ENCODE data around the gene ACTR8. TPM values are rescaled to one million over a fixed set of nuclear protein-coding genes. Genes with fewer than 3 reads are reported as not detected.

Gene ACTR8
- total RNA-seq, 4 donors from 2014 or later, result 14.0 to 40.0 (median 27.2) TPM

DNA sequence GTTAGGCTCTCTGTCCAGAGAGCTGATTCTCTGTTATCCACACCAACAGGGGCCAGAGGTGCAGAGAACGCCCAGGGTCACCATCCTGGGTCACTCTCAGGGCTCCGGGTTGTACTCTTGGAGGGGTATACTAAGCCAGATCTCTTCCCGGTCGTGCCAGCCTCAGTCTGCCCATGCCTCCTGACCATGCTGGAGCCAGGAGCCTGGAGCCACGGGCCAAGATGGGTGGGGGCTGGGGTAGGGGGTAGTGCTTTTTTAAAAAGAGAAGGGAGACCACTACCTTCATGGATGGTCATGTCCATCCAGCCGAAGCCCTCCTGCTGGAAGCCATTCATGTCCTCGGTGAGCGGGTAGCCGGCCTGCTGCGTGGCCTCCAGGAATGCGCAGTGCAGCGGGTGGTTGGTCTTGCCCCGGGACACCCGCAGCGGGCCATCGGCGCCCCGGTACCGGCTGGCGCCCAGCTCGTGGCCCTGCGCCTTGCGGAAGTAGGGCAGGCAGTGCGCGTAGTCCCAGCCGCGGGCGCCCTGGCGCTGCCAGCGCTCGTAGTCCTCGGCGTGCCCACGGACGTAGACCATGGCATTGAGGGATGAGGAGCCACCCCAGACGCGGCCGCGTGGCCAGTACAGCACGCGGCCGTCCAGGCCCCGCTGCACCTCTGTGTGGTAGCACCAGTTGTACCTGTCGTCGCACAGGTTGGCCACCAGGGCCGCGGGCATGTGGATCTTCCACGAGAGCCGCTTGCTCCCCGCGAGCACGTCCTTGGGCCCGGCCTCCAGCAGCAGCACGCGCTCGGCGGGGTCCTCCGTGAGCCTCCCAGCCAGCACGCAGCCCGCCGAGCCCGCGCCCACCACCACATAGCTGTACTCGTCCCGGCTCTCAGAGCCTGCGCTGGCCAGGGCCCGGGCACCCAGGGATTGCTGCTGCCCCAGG lies 58.7 kb downstream of the ACTR8 start:
- peaks cover 0 to 21% (median 0%) of the 10 kb centered on the region in 3 donors for H3K36me3 ChIP-seq
- H3K9me3 ChIP-seq, result no peaks in the 10 kb centered on the region
- TF ChIP-seq, protein P1, sequence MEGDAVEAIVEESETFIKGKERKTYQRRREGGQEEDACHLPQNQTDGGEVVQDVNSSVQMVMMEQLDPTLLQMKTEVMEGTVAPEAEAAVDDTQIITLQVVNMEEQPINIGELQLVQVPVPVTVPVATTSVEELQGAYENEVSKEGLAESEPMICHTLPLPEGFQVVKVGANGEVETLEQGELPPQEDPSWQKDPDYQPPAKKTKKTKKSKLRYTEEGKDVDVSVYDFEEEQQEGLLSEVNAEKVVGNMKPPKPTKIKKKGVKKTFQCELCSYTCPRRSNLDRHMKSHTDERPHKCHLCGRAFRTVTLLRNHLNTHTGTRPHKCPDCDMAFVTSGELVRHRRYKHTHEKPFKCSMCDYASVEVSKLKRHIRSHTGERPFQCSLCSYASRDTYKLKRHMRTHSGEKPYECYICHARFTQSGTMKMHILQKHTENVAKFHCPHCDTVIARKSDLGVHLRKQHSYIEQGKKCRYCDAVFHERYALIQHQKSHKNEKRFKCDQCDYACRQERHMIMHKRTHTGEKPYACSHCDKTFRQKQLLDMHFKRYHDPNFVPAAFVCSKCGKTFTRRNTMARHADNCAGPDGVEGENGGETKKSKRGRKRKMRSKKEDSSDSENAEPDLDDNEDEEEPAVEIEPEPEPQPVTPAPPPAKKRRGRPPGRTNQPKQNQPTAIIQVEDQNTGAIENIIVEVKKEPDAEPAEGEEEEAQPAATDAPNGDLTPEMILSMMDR (IDR thresholded peaks at IDR 0.05), result no peak
- no peak for TF ChIP-seq EP300 (IDR thresholded peaks at IDR 0.05)
- TF ChIP-seq POLR2A (IDR thresholded peaks at IDR 0.05), result no peak
- WGBS, 2 donors, result 97% methylated on average over 35 to 53 of the region's 67 CpGs
- DNase-seq (ENCODE audit: low spot score in 2 of 2), result no peak
- H3K27me3 ChIP-seq, result no peaks in the 10 kb centered on the region
- H3K27ac ChIP-seq, result no peak overlapping the region
- H3K4me1 ChIP-seq, result no peaks in the 10 kb centered on the region
- H3K4me3 ChIP-seq, result no peak overlapping the region

- H3K4me1 ChIP-seq, result no peaks in the 10 kb centered on the region
- H3K9me3 ChIP-seq, result no peaks in the 10 kb centered on the region
- H3K27me3 ChIP-seq, result no peaks in the 10 kb centered on the region
- no peak for DNase-seq (ENCODE audit: low spot score in 2 of 2)
- no peak for TF ChIP-seq POLR2A (IDR thresholded peaks at IDR 0.05)
- TF ChIP-seq, protein P1 (IDR thresholded peaks at IDR 0.05), result no peak
- TF ChIP-seq EP300 (IDR thresholded peaks at IDR 0.05), result no peak
- H3K4me3 ChIP-seq, result no peak overlapping the region
- no peak overlapping the region for H3K27ac ChIP-seq
- peaks cover 0 to 31% (median 0%) of the 10 kb centered on the region in 3 donors for H3K36me3 ChIP-seq
- 74 to 84% methylated on average over 6 to 14 of the region's 14 CpGs for WGBS, 2 donors
Observed at GRCh38 chr3:53822331-53822741, 59.6 kb downstream of the ACTR8 start.

DNA sequence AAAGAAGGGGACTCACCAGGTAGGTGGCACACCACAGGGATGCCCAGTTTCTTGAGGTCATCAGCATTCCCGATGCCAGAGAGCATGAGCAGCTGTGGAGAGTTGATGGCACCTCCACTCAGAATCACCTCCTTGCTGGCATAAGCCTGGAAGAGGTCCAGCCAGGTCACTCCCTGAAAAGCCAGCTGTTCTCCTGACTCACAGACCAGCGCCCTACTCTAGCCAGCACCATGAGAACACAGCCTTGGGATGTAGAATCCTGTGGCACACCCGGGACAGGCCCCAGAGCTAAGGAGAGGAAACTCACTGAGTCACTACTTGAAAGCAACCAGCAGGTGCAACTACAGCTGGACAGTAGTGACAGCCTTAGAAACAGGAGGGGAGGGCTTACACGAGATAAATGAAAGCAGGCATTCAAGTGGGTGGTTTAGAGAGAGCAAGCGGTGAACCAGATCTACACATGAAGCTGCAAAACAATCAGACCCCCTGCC lies 60.3 kb downstream of the ACTR8 start:
- 44 to 70% methylated on average over 4 to 5 of the region's 5 CpGs for whole genome bisulfite sequencing, 2 donors
- no peak for TF ChIP-seq POLR2A (IDR thresholded peaks at IDR 0.05)
- TF ChIP-seq EP300 (IDR thresholded peaks at IDR 0.05), result no peak
- TF ChIP-seq, protein P1 (IDR thresholded peaks at IDR 0.05), result no peak
- H3K27ac ChIP-seq, result no peak overlapping the region
- peaks cover 0 to 33% (median 0%) of the 10 kb centered on the region in 3 donors for H3K36me3 ChIP-seq
- H3K9me3 ChIP-seq, result no peaks in the 10 kb centered on the region
- H3K4me3 ChIP-seq, result no peak overlapping the region
- no peaks in the 10 kb centered on the region for H3K27me3 ChIP-seq
- H3K4me1 ChIP-seq, result no peaks in the 10 kb centered on the region
- no peak for DNase-seq (ENCODE audit: low spot score in 2 of 2)

- Histone ChIP-seq H3K27ac (no peak overlapping the region), H3K4me1 (no peaks in the 10 kb centered on the region), H3K27me3 (no peaks in the 10 kb centered on the region), H3K9me3 (no peaks in the 10 kb centered on the region), H3K4me3 (no peak overlapping the region), H3K36me3 (peaks cover 0 to 39% (median 0%) of the 10 kb centered on the region in 3 donors)
- WGBS, 2 donors, result 66 to 75% methylated on average over 20 to 21 of the region's 21 CpGs
- DNase-seq (ENCODE audit: low spot score in 2 of 2), result no peak
- TF ChIP-seq POLR2A (IDR thresholded peaks at IDR 0.05) (no peak), EP300 (IDR thresholded peaks at IDR 0.05) (no peak)
- TF ChIP-seq, protein P1 (IDR thresholded peaks at IDR 0.05), result no peak
Observed at GRCh38 chr3:53820756-53821580, 61.0 kb downstream of the ACTR8 start.
